H1 (cell line): ENCODE measurements around the gene RASGRP3.

Experiments used
- ATF3 ChIP-seq: IDR thresholded peaks from 2 replicates; pipeline ENCODE4 v1.6.1; 2011; ENCODE audit warnings: low read depth, mild to moderate bottlenecking, low read length; ENCODE audit not compliant: insufficient read depth
- BACH1 ChIP-seq: IDR thresholded peaks from 2 replicates; pipeline ENCODE4 v1.6.1; 2012; ENCODE audit warnings: low read length, improper control_type of control experiment
- EGR1 ChIP-seq: IDR thresholded peaks from 2 replicates; pipeline ENCODE4 v1.6.1; 2011; ENCODE audit warnings: low read depth, low read length, borderline replicate concordance
- EP300 ChIP-seq, 2 experiments: IDR thresholded peaks; 1 replicate in 1 of 2; 2 replicates in 1 of 2; pipeline ENCODE4 v1.6.1; 2011 to 2012; ENCODE audit warnings: low read depth in 2 of 2, low read length in 2 of 2, mild to moderate bottlenecking in 2 of 2, borderline replicate concordance in 1 of 2, inconsistent platforms in 1 of 2, moderate library complexity in 1 of 2
- EZH2 ChIP-seq: fragments of 200-600 bp; sonication (generic); IDR thresholded peaks from 2 replicates; pipeline ENCODE4 v1.7.1; 2012; ENCODE audit warnings: low read depth, mild to moderate bottlenecking, moderate library complexity, low read length, inconsistent platforms; ENCODE audit not compliant: severe bottlenecking
- POLR2A ChIP-seq, 2 experiments: IDR thresholded peaks; 1 replicate in 1 of 2; 2 replicates in 1 of 2; pipeline ENCODE4 v1.6.1; 2011; ENCODE audit warnings: low read depth in 2 of 2, low read length in 2 of 2, mild to moderate bottlenecking in 2 of 2; ENCODE audit errors: control extremely low read depth in 1 of 2
- POLR2AphosphoS5 ChIP-seq: IDR thresholded peaks from 2 replicates; pipeline ENCODE4 v1.6.1; 2011; ENCODE audit warnings: low read depth, low read length
- RFX5 ChIP-seq: IDR thresholded peaks from 2 replicates; pipeline ENCODE4 v1.6.1; 2011; ENCODE audit warnings: low read depth, low read length, improper control_type of control experiment, borderline replicate concordance
- SIN3A ChIP-seq, 2 experiments: IDR thresholded peaks in 1 of 2; conservative IDR thresholded peaks in 1 of 2; 2 replicates each; pipeline ENCODE4 v1.6.1; 2011 to 2012; ENCODE audit warnings: low read length in 2 of 2, improper control_type of control experiment in 1 of 2, low read depth in 1 of 2, mild to moderate bottlenecking in 1 of 2
- SP4 ChIP-seq: IDR thresholded peaks from 2 replicates; pipeline ENCODE4 v1.6.1; 2012; ENCODE audit warnings: low read length, inconsistent platforms
- TAF1 ChIP-seq: IDR thresholded peaks from 2 replicates; pipeline ENCODE4 v1.6.1; 2011; ENCODE audit warnings: mild to moderate bottlenecking, low read depth, low read length
- ZNF274 ChIP-seq: IDR thresholded peaks from 2 replicates; pipeline ENCODE4 v1.7.0; 2012; ENCODE audit warnings: low read length, borderline replicate concordance; ENCODE audit errors: extremely low read depth
- TF ChIP-seq, protein P1 (sequence below), 3 experiments: IDR thresholded peaks; 1 replicate in 2 of 3; 2 replicates in 1 of 3; pipeline versions ENCODE4 v1.5.1 to v1.6.1; 2011; ENCODE audit warnings: low read length in 3 of 3, mild to moderate bottlenecking in 3 of 3, inconsistent platforms in 2 of 3, low read depth in 1 of 3, moderate library complexity in 1 of 3; ENCODE audit not compliant: insufficient read depth in 1 of 3; ENCODE audit errors: control extremely low read depth in 1 of 3

- TF ChIP-seq RFX5 (no peak), EZH2 (no peak), SP4 (no peak), ZNF274 (no peak), EP300 (IDR thresholded peaks at IDR 0.05; ENCODE audit: borderline replicate concordance in 1 of 2, low read depth in 2 of 2, low read length in 2 of 2) (no peak), SIN3A (conservative IDR thresholded peaks at IDR 0.05 in 1 of 2, IDR thresholded peaks at IDR 0.05 in 1 of 2; ENCODE audit: low read depth in 1 of 2, low read length in 2 of 2) (no peak), ATF3 (no peak), POLR2A (IDR thresholded peaks at IDR 0.05; ENCODE audit: control extremely low read depth in 1 of 2, low read depth in 2 of 2, low read length in 2 of 2) (no peak), TAF1 (no peak), POLR2AphosphoS5 (no peak), EGR1 (no peak), BACH1 (no peak)
- TF ChIP-seq, protein P1, sequence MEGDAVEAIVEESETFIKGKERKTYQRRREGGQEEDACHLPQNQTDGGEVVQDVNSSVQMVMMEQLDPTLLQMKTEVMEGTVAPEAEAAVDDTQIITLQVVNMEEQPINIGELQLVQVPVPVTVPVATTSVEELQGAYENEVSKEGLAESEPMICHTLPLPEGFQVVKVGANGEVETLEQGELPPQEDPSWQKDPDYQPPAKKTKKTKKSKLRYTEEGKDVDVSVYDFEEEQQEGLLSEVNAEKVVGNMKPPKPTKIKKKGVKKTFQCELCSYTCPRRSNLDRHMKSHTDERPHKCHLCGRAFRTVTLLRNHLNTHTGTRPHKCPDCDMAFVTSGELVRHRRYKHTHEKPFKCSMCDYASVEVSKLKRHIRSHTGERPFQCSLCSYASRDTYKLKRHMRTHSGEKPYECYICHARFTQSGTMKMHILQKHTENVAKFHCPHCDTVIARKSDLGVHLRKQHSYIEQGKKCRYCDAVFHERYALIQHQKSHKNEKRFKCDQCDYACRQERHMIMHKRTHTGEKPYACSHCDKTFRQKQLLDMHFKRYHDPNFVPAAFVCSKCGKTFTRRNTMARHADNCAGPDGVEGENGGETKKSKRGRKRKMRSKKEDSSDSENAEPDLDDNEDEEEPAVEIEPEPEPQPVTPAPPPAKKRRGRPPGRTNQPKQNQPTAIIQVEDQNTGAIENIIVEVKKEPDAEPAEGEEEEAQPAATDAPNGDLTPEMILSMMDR (IDR thresholded peaks at IDR 0.05; ENCODE audit: control extremely low read depth in 1 of 3, insufficient read depth in 1 of 3, low read depth in 1 of 3, low read length in 3 of 3) = no peak
Measured at GRCh38 chr2:33555681-33556080, 79.2 kb downstream of the RASGRP3 start.
